SK-N-MC (cell line): ENCODE results near the gene FCHSD2.

Experiments used
- EZH2 ChIP-seq: fragments of 200-600 bp; sonication (generic); IDR thresholded peaks from one replicate; pipeline ENCODE4 v1.6.1; 2017; ENCODE audit warnings: antibody characterized with exemption
- POLR2AphosphoS5 ChIP-seq: IDR thresholded peaks from 2 replicates; pipeline ENCODE4 v1.6.1; 2012; ENCODE audit warnings: mild to moderate bottlenecking, low read depth, low read length, borderline replicate concordance

DNA sequence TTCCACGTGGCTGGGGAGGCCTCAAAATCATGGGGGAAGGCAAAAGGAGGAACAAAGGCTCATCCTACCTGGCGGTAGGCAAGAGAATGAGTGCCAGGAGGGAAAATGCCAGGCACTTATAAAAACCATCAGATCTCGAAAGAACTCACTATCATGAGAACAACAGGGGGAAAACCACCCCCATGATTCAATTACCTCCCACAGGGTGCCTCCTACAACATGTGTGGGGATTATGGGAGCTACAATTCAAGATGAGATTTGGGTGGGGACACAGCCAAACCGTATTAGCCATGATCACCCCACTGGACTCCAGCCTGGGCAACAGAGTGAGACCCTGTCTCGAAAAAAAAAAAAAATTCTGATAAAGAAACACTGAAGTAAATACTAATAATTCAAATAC is 87.1 kb downstream of the FCHSD2 start:
- TF ChIP-seq EZH2 (no peak), POLR2AphosphoS5 (no peak)
